K562 (cell line): Measurements from ENCODE around the gene PTPN14. TPM values are rescaled to one million over a fixed set of nuclear protein-coding genes. Genes with fewer than 3 reads are reported as not detected.

ENCODE experiments used
- ATAC-seq: fragments of 200-7000 bp; cut with Tn5 transposase; 3 replicates; pipeline ENCODE4 v1.9.1; 2020; ENCODE audit warnings: moderate library complexity
- BruUV-seq: library from RNA; stranded (reverse); fragments of 400-500 nt; replicated peaks from 2 replicates; lab custom pipeline; 2021; lab: Mats Ljungman, UMichigan
- CTCF ChIA-PET: fragments of 300-600 bp; formaldehyde crosslinking; extraction: SDS; loops from one replicate; lab custom pipeline; 2021; ENCODE audit warnings: low intra/inter-chr PET ratio; lab: Yijun Ruan, JAX
- POLR2A ChIA-PET: fragments of 300-600, 350-650 bp; sonication (Branson Sonifier 250); formaldehyde crosslinking; extraction: SDS; loops from one replicate; lab custom pipeline; 2021; ENCODE audit warnings: antibody characterized with exemption, inconsistent platforms; lab: Yijun Ruan, JAX
- DNase-seq, 4 experiments: peaks; one replicate each; pipeline versions ENCODE4 v3.0.0 to v3.0.0-alpha.2; 2011 to 2018; ENCODE audit warnings: low spot score in 3 of 4, mixed read lengths in 3 of 4; ENCODE audit errors: extremely low read depth in 1 of 4
- FAIRE-seq: peaks from 2 replicates; lab custom pipeline; 2011; peaks lifted over from hg19 to GRCh38; lab: Jason Lieb, UNC
- H2AFZ ChIP-seq: 2 replicates; pipeline ENCODE4 v1.6.0; 2011; ENCODE audit warnings: low read depth, low read length, control low read depth, inconsistent platforms
- H3K27ac ChIP-seq: fragments of 200-600 bp; 3 replicates; pipeline ENCODE4 v1.8.0; 2011; ENCODE audit warnings: low read depth, mild to moderate bottlenecking, control low read depth, inconsistent platforms, low read length, moderate library complexity, mixed read lengths; ENCODE audit errors: extremely low read depth
- H3K27me3 ChIP-seq, 2 experiments: fragments of 300-600 bp in 1 of 2; 2 replicates in 1 of 2; 3 replicates in 1 of 2; pipeline versions ENCODE4 v1.6.0 to v1.8.0; 2011; ENCODE audit warnings: inconsistent platforms in 2 of 2, low read length in 2 of 2, mild to moderate bottlenecking in 1 of 2, mixed read lengths in 1 of 2, moderate library complexity in 1 of 2; ENCODE audit not compliant: control insufficient read depth in 2 of 2, insufficient read depth in 2 of 2
- H3K36me3 ChIP-seq: fragments of 300-600 bp; 3 replicates; pipeline ENCODE4 v1.8.0; 2011; ENCODE audit warnings: mild to moderate bottlenecking, low read length, inconsistent platforms; ENCODE audit not compliant: control insufficient read depth, insufficient read depth
- H3K4me1 ChIP-seq, 2 experiments: fragments of 200-600 bp in 1 of 2; replicated peaks in 1 of 2; 2 replicates in 1 of 2; 3 replicates in 1 of 2; pipeline versions ENCODE4 v1.5.1 to v1.8.0; 2011; ENCODE audit warnings: inconsistent platforms in 2 of 2, low read length in 2 of 2, mild to moderate bottlenecking in 1 of 2, mixed read lengths in 1 of 2, moderate library complexity in 1 of 2; ENCODE audit not compliant: control insufficient read depth in 2 of 2, insufficient read depth in 2 of 2
- H3K4me2 ChIP-seq: 2 replicates; pipeline ENCODE4 v1.6.1; 2011; ENCODE audit warnings: low read length, control low read depth, inconsistent platforms, mixed read lengths; ENCODE audit not compliant: insufficient read depth
- H3K4me3 ChIP-seq: fragments of 200-600 bp; sonication (generic), shearing (Covaris generic); 2 replicates; pipeline ENCODE4 v1.5.1; 2016; ENCODE audit warnings: control low read depth, inconsistent platforms
- H3K79me2 ChIP-seq: fragments of 200-600 bp; 3 replicates; pipeline ENCODE4 v1.8.0; 2011; ENCODE audit warnings: low read length, inconsistent platforms; ENCODE audit not compliant: control insufficient read depth, insufficient read depth
- H3K9ac ChIP-seq, 2 experiments: 2 replicates each; pipeline versions ENCODE4 v1.6.0 to v1.6.1; 2011; ENCODE audit warnings: low read depth in 2 of 2, low read length in 2 of 2, control low read depth in 1 of 2, inconsistent platforms in 1 of 2, mild to moderate bottlenecking in 1 of 2, mixed read lengths in 1 of 2; ENCODE audit not compliant: insufficient read depth in 1 of 2
- H3K9me1 ChIP-seq: one replicate; pipeline ENCODE4 v1.6.0; 2011; ENCODE audit warnings: inconsistent platforms, mild to moderate bottlenecking, low read length, moderate library complexity; ENCODE audit not compliant: control insufficient read depth, insufficient read depth
- H3K9me3 ChIP-seq: replicated peaks from 2 replicates; pipeline ENCODE4 v1.5.1; 2011; ENCODE audit warnings: low read depth, low read length, inconsistent platforms; ENCODE audit not compliant: control insufficient read depth, insufficient read depth
- H4K20me1 ChIP-seq: replicated peaks from 2 replicates; pipeline ENCODE4 v1.6.1; 2011; ENCODE audit warnings: low read length, inconsistent platforms, mixed read lengths; ENCODE audit not compliant: control insufficient read depth, insufficient read depth
- ATF7 ChIP-seq: fragments of 450-650 bp; IDR thresholded peaks from 2 replicates; pipeline ENCODE4 v1.7.1; 2014; ENCODE audit warnings: mild to moderate bottlenecking, moderate library complexity
- CAMTA2 ChIP-seq: fragments of 250-450 bp; sonication (Bioruptor Pico); conservative IDR thresholded peaks from 2 replicates; pipeline ENCODE4 v1.5.1; 2022
- CC2D1A ChIP-seq: fragments of 450-650 bp; IDR thresholded peaks from 2 replicates; pipeline ENCODE4 v1.6.1; 2017; ENCODE audit warnings: mild to moderate bottlenecking
- LARP7 ChIP-seq: fragments of 450-650 bp; IDR thresholded peaks from 2 replicates; pipeline ENCODE4 v1.6.1; 2016
- POLR2G ChIP-seq: fragments of 200-400 bp; formaldehyde crosslinking; IDR thresholded peaks from 2 replicates; pipeline ENCODE4 v1.6.1; 2017; ENCODE audit warnings: low read depth, mild to moderate bottlenecking, antibody characterized with exemption, low read length, moderate library complexity
- TCF7 ChIP-seq: sonication (generic); IDR thresholded peaks from 2 replicates; pipeline ENCODE4 v1.6.1; 2016; ENCODE audit warnings: antibody characterized with exemption, borderline replicate concordance
- TGIF2 ChIP-seq: sonication (generic); formaldehyde crosslinking; IDR thresholded peaks from 2 replicates; pipeline ENCODE4 v1.8.1; 2022; ENCODE audit warnings: mild to moderate bottlenecking, missing genetic modification reagents, moderate library complexity
- ZNF12 ChIP-seq: sonication (generic); formaldehyde crosslinking; IDR thresholded peaks from 2 replicates; pipeline ENCODE4 v1.4.0; 2020; ENCODE audit warnings: mild to moderate bottlenecking, missing genetic modification reagents
- ZNF24 ChIP-seq: fragments of 450-650 bp; IDR thresholded peaks from 2 replicates; pipeline ENCODE4 v1.6.1; 2016
- ZNF76 ChIP-seq: fragments of 250-450 bp; sonication (Bioruptor Pico); IDR thresholded peaks from 2 replicates; pipeline ENCODE4 v1.4.0; 2020; ENCODE audit warnings: mild to moderate bottlenecking, moderate library complexity, borderline replicate concordance
- WGBS: fragments of 100-300 bp; shearing (Covaris generic); methylation state at CpG from one replicate; pipeline ENCODE4 v1.1.6; 2016; ENCODE audit warnings: low coverage, mixed read lengths; ENCODE audit not compliant: insufficient coverage; ENCODE audit errors: missing lambda C conversion rate; 5-methylcytosine and 5-hydroxymethylcytosine counted together
- in situ Hi-C: fragments of 300-500 bp; cut with MboI; formaldehyde crosslinking; loops from 4 replicates; pipeline ENCODE4 v1.15.0; 2018; ENCODE audit warnings: inconsistent platforms, mixed read lengths
- intact Hi-C: fragments of 100-400 bp; cut with micrococcal nuclease; formaldehyde crosslinking; loops from 2 replicates; pipeline ENCODE4 v1.14.2; 2022
- polyA plus RNA-seq, 8 experiments: library from polyadenylated mRNA; depleted of rRNA in 4 of 8; stranded (reverse) in 5 of 8; unstranded in 3 of 8; fragments of >200 nt; fragmentation: Nextera tagmentation in 2 of 8; fragmentation: Illumina TruSeq in 1 of 8; extraction: Ambion mirVana in 2 of 8; extraction: Trizol in 1 of 8; gene quantifications; 2 replicates each; pipeline versions ENCODE4 v1.2.1 to v1.2.3, GENCODE V29; 2011 to 2014; ENCODE audit warnings: inconsistent platforms in 1 of 8, missing spikeins in 1 of 8
- total RNA-seq, 7 experiments: library from RNA; depleted of rRNA in 6 of 7; stranded (reverse); fragments of >200 nt in 6 of 7; fragmentation: Illumina TruSeq in 2 of 7; extraction: Trizol in 2 of 7; gene quantifications; 2 replicates each; pipeline versions ENCODE4 v1.2.1 to v1.2.3, GENCODE V29; 2011 to 2021; ENCODE audit warnings: low replicate concordance in 1 of 7
- TF ChIP-seq, protein P1 (sequence below): sonication (generic); formaldehyde crosslinking; IDR thresholded peaks from 2 replicates; pipeline ENCODE4 v1.8.0; 2022; ENCODE audit warnings: mild to moderate bottlenecking, missing genetic modification reagents
- TF ChIP-seq, protein P2 (sequence below): fragments of 250-450 bp; sonication (Bioruptor Pico); IDR thresholded peaks from 2 replicates; pipeline ENCODE4 v1.8.0; 2022; ENCODE audit warnings: inconsistent platforms, mild to moderate bottlenecking, moderate library complexity, borderline replicate concordance
- TF ChIP-seq, protein P3 (sequence below): IDR thresholded peaks from 3 replicates; pipeline ENCODE4 v1.6.1; 2011; ENCODE audit warnings: borderline replicate concordance, mild to moderate bottlenecking; ENCODE audit not compliant: insufficient read length, insufficient read depth
- TF ChIP-seq, protein P4 (sequence below): fragments of 450-650 bp; formaldehyde crosslinking; IDR thresholded peaks from 2 replicates; pipeline ENCODE4 v1.4.0; 2020; ENCODE audit warnings: mild to moderate bottlenecking, moderate library complexity

PTPN14 gene
- total and polyA plus RNA-seq, 9 of the 15 experiments (the other 6 are each of a cell fraction or from before 2014, with no cell fraction given), result 0.01 to 0.29 (median 0.04) TPM; not detected in 6

DNA sequence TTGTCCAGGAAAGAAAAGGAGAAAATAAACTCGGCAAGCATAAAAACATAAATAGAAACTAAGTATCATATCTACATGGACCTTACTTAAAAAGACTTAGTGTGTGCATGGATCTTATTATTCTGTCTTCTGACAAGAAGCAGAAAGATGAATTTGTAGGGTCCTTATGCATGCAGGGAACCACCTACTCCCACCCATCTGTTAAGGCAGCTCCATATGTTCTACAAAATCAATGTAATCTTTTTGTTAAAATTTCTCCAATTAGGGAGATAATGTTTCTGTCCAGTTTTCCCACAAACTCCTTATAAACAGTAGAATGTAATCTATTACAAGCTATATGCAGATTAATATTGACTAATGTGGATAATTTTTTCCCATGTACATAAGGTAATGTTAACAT is 13.9 kb upstream of the PTPN14 start:
- no peak overlapping the region for H3K4me2 ChIP-seq
- ChIA-PET CTCF (no interaction called here), POLR2A (interaction anchor here (1.2 kb wide), 1 partner anchor 9 kb away, joined by 4 read pairs; no protein-coding TSS in a partner anchor)

DNA sequence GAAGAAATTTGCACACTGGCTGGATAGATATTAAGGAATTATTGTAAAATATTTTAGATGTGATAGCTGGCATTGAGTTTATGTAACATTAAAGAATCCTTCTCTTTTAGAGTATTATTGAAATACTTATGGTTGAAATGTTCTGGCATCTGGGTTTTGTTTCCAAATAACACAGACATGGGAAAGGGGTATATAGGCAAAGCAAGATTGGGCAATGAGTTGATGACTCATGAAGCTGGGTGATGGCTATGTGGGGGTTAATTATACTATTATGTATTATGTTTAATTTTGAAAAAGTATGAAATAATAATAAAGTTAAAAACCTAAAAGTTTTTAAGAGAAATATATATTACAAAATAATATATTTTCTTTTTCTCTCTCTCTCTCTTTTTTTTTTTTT is 12.5 kb upstream of the PTPN14 start:
- ChIA-PET POLR2A (no interaction called here), CTCF (no interaction called here)
- no peaks in the 10 kb centered on the region for H3K9me3 ChIP-seq
- no peak overlapping the region for H3K4me2 ChIP-seq
- in situ Hi-C loops (no loop called here), intact Hi-C loops (no loop called here)
- no peak overlapping the region for H2AFZ ChIP-seq
- no peak overlapping the region for H3K9ac ChIP-seq
- no peak overlapping the region for H3K4me3 ChIP-seq
- no peak overlapping the region for H3K27ac ChIP-seq
- no peaks in the 10 kb centered on the region for H4K20me1 ChIP-seq
- no TSS peak for BruUV-seq
- peaks cover 5 to 16% of the 10 kb centered on the region in 2 experiments; a peak in 3 of 5 replicates for H3K27me3 ChIP-seq
- ATAC-seq, result no peak
- TF ChIP-seq TGIF2 (CRISPR knock-in tag) (no peak), TCF7 (no peak), POLR2G (no peak), CAMTA2 (CRISPR knock-in tag) (no peak), ZNF12 (CRISPR knock-in tag) (no peak), ZNF24 (no peak)
- TF ChIP-seq, protein P1, sequence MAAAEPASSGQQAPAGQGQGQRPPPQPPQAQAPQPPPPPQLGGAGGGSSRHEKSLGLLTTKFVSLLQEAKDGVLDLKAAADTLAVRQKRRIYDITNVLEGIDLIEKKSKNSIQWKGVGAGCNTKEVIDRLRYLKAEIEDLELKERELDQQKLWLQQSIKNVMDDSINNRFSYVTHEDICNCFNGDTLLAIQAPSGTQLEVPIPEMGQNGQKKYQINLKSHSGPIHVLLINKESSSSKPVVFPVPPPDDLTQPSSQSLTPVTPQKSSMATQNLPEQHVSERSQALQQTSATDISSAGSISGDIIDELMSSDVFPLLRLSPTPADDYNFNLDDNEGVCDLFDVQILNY (CRISPR knock-in tag), result no peak
- TF ChIP-seq, protein P2, sequence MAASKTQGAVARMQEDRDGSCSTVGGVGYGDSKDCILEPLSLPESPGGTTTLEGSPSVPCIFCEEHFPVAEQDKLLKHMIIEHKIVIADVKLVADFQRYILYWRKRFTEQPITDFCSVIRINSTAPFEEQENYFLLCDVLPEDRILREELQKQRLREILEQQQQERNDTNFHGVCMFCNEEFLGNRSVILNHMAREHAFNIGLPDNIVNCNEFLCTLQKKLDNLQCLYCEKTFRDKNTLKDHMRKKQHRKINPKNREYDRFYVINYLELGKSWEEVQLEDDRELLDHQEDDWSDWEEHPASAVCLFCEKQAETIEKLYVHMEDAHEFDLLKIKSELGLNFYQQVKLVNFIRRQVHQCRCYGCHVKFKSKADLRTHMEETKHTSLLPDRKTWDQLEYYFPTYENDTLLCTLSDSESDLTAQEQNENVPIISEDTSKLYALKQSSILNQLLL, result no peak
- TF ChIP-seq, protein P3, sequence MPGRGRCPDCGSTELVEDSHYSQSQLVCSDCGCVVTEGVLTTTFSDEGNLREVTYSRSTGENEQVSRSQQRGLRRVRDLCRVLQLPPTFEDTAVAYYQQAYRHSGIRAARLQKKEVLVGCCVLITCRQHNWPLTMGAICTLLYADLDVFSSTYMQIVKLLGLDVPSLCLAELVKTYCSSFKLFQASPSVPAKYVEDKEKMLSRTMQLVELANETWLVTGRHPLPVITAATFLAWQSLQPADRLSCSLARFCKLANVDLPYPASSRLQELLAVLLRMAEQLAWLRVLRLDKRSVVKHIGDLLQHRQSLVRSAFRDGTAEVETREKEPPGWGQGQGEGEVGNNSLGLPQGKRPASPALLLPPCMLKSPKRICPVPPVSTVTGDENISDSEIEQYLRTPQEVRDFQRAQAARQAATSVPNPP, result no peak
- TF ChIP-seq, all 486 proteins: peak for 0
- no peak for DNase-seq
- Histone ChIP-seq H3K4me1 (no peaks in the 10 kb centered on the region), H3K36me3 (no peaks in the 10 kb centered on the region), H3K9me1 (no peaks in the 10 kb centered on the region), H3K79me2 (no peaks in the 10 kb centered on the region)
- FAIRE-seq, result no peak

More for the DNA sequence above, 13.9 kb upstream of the PTPN14 start:
- Histone ChIP-seq H3K36me3 (no peaks in the 10 kb centered on the region), H3K9me1 (no peaks in the 10 kb centered on the region), H3K9ac (no peak overlapping the region), H3K79me2 (no peaks in the 10 kb centered on the region), H3K27ac (no peak overlapping the region), H3K4me1 (no peaks in the 10 kb centered on the region), H2AFZ (no peak overlapping the region), H3K9me3 (no peaks in the 10 kb centered on the region), H4K20me1 (no peaks in the 10 kb centered on the region), H3K4me3 (no peak overlapping the region), H3K27me3 (peaks cover 3 to 15% of the 10 kb centered on the region in 2 experiments; a peak in 3 of 5 replicates)
- ATAC-seq (no peak), FAIRE-seq (no peak), DNase-seq (no peak)
- WGBS, result 0% methylated on average over 1 of the region's 1 CpG
- BruUV-seq, result no TSS peak
- in situ Hi-C loops, result no loop called here
- intact Hi-C loops, result no loop called here
- TF ChIP-seq ATF7, result no peak
- TF ChIP-seq LARP7, result no peak
- TF ChIP-seq ZNF76 (CRISPR knock-in tag), result no peak
- TF ChIP-seq CC2D1A, result no peak
- TF ChIP-seq, protein P4, sequence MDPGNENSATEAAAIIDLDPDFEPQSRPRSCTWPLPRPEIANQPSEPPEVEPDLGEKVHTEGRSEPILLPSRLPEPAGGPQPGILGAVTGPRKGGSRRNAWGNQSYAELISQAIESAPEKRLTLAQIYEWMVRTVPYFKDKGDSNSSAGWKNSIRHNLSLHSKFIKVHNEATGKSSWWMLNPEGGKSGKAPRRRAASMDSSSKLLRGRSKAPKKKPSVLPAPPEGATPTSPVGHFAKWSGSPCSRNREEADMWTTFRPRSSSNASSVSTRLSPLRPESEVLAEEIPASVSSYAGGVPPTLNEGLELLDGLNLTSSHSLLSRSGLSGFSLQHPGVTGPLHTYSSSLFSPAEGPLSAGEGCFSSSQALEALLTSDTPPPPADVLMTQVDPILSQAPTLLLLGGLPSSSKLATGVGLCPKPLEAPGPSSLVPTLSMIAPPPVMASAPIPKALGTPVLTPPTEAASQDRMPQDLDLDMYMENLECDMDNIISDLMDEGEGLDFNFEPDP, result no peak
